ENCODE results near the gene INPP5A. TPM values are rescaled to one million over a fixed set of nuclear protein-coding genes. Genes with fewer than 3 reads are reported as not detected.

INPP5A gene
- total RNA-seq, 1 donor from 2014 or later = 45.2 TPM

GRCh38 chr10:132696728-132697577 lies 159.4 kb downstream of the INPP5A start:
- H3K4me3 Mint-ChIP-seq (ENCODE audit: unreplicated experiment) = no peak overlapping the region

GRCh38 chr10:132697578-132698200 lies 160.1 kb downstream of the INPP5A start:
- H3K4me3 Mint-ChIP-seq (ENCODE audit: unreplicated experiment) = no peak overlapping the region
- H3K27ac Mint-ChIP-seq (ENCODE audit: unreplicated experiment) = no peak overlapping the region
- peaks cover 13% of the 10 kb centered on the region for H3K36me3 Mint-ChIP-seq (ENCODE audit: low read depth, unreplicated experiment)
- H3K4me1 Mint-ChIP-seq (ENCODE audit: unreplicated experiment) = no peaks in the 10 kb centered on the region
- peaks cover 4% of the 10 kb centered on the region for H3K27me3 Mint-ChIP-seq (ENCODE audit: unreplicated experiment)
- H3K9me3 Mint-ChIP-seq (ENCODE audit: unreplicated experiment) = no peaks in the 10 kb centered on the region
- DNase-seq (ENCODE audit: low spot score) = no peak
- no peak for TF ChIP-seq CTCF (IDR thresholded peaks at IDR 0.05; ENCODE audit: unreplicated experiment)

More at GRCh38 chr10:132696728-132697577, 159.4 kb downstream of the INPP5A start:
- Mint-ChIP-seq H3K36me3 (ENCODE audit: low read depth, unreplicated experiment) (peaks cover 9% of the 10 kb centered on the region), H3K9me3 (ENCODE audit: unreplicated experiment) (no peaks in the 10 kb centered on the region), H3K4me1 (ENCODE audit: unreplicated experiment) (no peaks in the 10 kb centered on the region), H3K27me3 (ENCODE audit: unreplicated experiment) (peaks cover 4% of the 10 kb centered on the region), H3K27ac (ENCODE audit: unreplicated experiment) (no peak overlapping the region)
- no peak for TF ChIP-seq CTCF (IDR thresholded peaks at IDR 0.05; ENCODE audit: unreplicated experiment)
- no peak for DNase-seq (ENCODE audit: low spot score)

DNA sequence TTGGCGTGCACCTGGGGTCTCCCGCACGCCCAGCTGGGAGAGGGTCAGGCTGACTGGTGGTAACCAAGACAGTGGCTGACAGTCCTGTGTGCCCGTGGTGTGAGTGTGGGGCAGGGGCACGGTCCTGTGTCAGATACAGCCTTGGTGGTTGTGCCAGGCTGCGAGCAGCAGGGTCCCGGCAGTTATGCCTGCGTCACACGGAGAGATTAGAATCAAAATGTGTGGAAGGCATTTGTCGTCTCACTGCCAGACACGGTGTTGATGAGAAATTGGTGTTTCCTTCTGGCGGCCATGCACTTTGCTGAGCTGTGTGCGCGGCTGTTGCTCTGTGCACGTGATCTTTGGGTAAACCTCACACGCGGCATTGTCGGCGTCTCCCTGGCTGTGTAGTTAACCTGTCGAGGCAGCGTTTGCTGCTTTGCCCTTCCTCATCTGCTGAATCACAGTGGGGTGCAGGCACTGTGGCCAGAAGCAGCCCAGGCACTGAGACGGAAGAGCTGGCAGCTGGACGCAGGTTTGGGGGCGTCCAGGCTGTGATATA lies 160.7 kb downstream of the INPP5A start:
- Mint-ChIP-seq H3K9me3 (ENCODE audit: unreplicated experiment) (no peaks in the 10 kb centered on the region), H3K4me3 (ENCODE audit: unreplicated experiment) (no peak overlapping the region), H3K27me3 (ENCODE audit: unreplicated experiment) (peaks cover 4% of the 10 kb centered on the region), H3K4me1 (ENCODE audit: unreplicated experiment) (no peaks in the 10 kb centered on the region), H3K36me3 (ENCODE audit: low read depth, unreplicated experiment) (peaks cover 14% of the 10 kb centered on the region), H3K27ac (ENCODE audit: unreplicated experiment) (no peak overlapping the region)
- no peak for TF ChIP-seq CTCF (IDR thresholded peaks at IDR 0.05; ENCODE audit: unreplicated experiment)
- no peak for DNase-seq (ENCODE audit: low spot score)

GRCh38 chr10:132698761-132699391 lies 161.3 kb downstream of the INPP5A start:
- no peak overlapping the region for H3K27ac Mint-ChIP-seq (ENCODE audit: unreplicated experiment)
- peaks cover 16% of the 10 kb centered on the region for H3K36me3 Mint-ChIP-seq (ENCODE audit: low read depth, unreplicated experiment)
- no peaks in the 10 kb centered on the region for H3K4me1 Mint-ChIP-seq (ENCODE audit: unreplicated experiment)
- DNase-seq (ENCODE audit: low spot score) = no peak
- peaks cover 6% of the 10 kb centered on the region for H3K27me3 Mint-ChIP-seq (ENCODE audit: unreplicated experiment)
- H3K9me3 Mint-ChIP-seq (ENCODE audit: unreplicated experiment) = no peaks in the 10 kb centered on the region
- H3K4me3 Mint-ChIP-seq (ENCODE audit: unreplicated experiment) = no peak overlapping the region
- no peak for TF ChIP-seq CTCF (IDR thresholded peaks at IDR 0.05; ENCODE audit: unreplicated experiment)

Data from endothelial cell (in vitro differentiated cells).